AG04449 (cell line): ENCODE measurements around the gene PLIN1.

Source experiments
- CTCF ChIA-PET: fragments of 350-600 bp; formaldehyde crosslinking; extraction: SDS; loops from one replicate; lab custom pipeline; 2021; ENCODE audit warnings: antibody characterized with exemption; lab: Yijun Ruan, JAX
- POLR2A ChIA-PET: fragments of 400-600, 350-600 bp; formaldehyde crosslinking; extraction: SDS; loops from one replicate; lab custom pipeline; 2020; ENCODE audit warnings: antibody characterized with exemption, inconsistent platforms; lab: Yijun Ruan, JAX
- DNase-seq: peaks from one replicate; pipeline ENCODE4 v3.0.0-alpha.2; 2010; ENCODE audit warnings: low read depth, low spot score
- H3K4me3 ChIP-seq: 2 replicates; pipeline ENCODE4 v1.5.1; 2011; ENCODE audit warnings: low read depth, mild to moderate bottlenecking, control low read depth, low read length
- TF ChIP-seq, protein P1 (sequence below): IDR thresholded peaks from one replicate; pipeline ENCODE4 v1.5.1; 2011; ENCODE audit warnings: mild to moderate bottlenecking, moderate library complexity, low read length, control low read depth, inconsistent platforms; ENCODE audit not compliant: insufficient read depth; ENCODE audit errors: missing control alignments

The PLIN1 gene, protein sequence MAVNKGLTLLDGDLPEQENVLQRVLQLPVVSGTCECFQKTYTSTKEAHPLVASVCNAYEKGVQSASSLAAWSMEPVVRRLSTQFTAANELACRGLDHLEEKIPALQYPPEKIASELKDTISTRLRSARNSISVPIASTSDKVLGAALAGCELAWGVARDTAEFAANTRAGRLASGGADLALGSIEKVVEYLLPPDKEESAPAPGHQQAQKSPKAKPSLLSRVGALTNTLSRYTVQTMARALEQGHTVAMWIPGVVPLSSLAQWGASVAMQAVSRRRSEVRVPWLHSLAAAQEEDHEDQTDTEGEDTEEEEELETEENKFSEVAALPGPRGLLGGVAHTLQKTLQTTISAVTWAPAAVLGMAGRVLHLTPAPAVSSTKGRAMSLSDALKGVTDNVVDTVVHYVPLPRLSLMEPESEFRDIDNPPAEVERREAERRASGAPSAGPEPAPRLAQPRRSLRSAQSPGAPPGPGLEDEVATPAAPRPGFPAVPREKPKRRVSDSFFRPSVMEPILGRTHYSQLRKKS

DNA sequence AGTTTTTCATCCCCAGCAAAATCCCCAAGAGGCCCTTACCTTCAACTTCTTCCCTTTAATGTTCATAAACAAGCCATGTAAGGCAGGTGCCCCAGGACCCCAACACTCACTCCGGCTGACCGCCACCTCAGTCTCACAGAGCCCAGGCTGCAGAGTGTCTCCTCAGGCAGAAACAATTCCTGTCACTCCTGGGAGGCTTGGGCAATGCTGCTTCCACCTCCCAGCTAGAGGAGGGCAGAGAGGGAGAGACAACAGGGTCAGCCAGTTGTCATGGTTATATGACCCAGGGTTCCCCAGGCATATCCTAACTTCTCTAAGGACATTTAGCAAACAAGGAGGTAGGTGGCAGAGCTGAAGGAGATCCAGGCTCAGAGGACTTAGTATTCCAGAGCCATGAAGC, at the start of gene PLIN1:
TSS of gene PLIN1 (minus strand) at position 156 of the 400 bp plus-strand sequence. CDS start 1,878 bp downstream, outside the sequence.
- ChIA-PET CTCF (interaction anchor here (1.9 kb wide), 1 partner anchor 14 kb away, joined by 5 read pairs; no protein-coding TSS in a partner anchor), POLR2A (no interaction called here)
- TF ChIP-seq, protein P1, sequence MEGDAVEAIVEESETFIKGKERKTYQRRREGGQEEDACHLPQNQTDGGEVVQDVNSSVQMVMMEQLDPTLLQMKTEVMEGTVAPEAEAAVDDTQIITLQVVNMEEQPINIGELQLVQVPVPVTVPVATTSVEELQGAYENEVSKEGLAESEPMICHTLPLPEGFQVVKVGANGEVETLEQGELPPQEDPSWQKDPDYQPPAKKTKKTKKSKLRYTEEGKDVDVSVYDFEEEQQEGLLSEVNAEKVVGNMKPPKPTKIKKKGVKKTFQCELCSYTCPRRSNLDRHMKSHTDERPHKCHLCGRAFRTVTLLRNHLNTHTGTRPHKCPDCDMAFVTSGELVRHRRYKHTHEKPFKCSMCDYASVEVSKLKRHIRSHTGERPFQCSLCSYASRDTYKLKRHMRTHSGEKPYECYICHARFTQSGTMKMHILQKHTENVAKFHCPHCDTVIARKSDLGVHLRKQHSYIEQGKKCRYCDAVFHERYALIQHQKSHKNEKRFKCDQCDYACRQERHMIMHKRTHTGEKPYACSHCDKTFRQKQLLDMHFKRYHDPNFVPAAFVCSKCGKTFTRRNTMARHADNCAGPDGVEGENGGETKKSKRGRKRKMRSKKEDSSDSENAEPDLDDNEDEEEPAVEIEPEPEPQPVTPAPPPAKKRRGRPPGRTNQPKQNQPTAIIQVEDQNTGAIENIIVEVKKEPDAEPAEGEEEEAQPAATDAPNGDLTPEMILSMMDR: no peak
- no peak within 1 kb of the TSS for H3K4me3 ChIP-seq
- DNase-seq: no peak

- TF ChIP-seq, protein P1: no peak
- CTCF ChIA-PET: interaction anchor here (0.9 to 3.2 kb wide), 6 partner anchors 10 to 493 kb away, joined by 3 to 14 read pairs (median 4); no protein-coding TSS in a partner anchor
- no peak for DNase-seq
- no peak overlapping the region for H3K4me3 ChIP-seq
- POLR2A ChIA-PET: no interaction called here
These were observed 49.1 kb upstream of the PLIN1 start for GRCh38 chr15:89728254-89728653.

- H3K4me3 ChIP-seq: no peak overlapping the region
- ChIA-PET POLR2A (no interaction called here), CTCF (interaction anchor here (1.5 to 3.2 kb wide), 2 partner anchors 13 to 150 kb away, joined by 3 to 14 read pairs; no protein-coding TSS in a partner anchor)
- TF ChIP-seq, protein P1: no peak
- DNase-seq: no peak
These were observed 45.9 kb upstream of the PLIN1 start for GRCh38 chr15:89725064-89725463.

DNA sequence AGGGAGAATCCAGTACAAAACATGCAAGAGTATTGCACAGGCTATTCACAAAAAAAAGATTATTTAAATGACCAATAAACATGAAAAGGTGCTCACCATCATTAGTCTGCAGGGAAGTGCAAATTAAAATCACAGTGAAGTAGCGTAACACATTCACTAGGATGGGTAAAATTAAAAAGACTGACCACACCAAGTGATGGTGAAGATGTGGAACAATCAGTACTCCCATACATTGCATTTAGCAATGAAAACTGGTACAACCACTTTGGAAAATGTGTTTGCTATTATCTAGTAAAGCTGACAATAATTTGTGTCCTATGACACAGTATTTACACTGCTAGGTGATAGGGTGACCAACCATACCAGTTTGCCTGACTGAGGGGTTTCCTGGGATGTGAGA, 45.5 kb upstream of the PLIN1 start:
- ChIA-PET CTCF (interaction anchor here (1.5 to 3.2 kb wide), 2 partner anchors 16 to 150 kb away, joined by 3 to 18 read pairs; no protein-coding TSS in a partner anchor), POLR2A (no interaction called here)
- no peak overlapping the region for H3K4me3 ChIP-seq
- TF ChIP-seq, protein P1: no peak
- DNase-seq: no peak

DNA sequence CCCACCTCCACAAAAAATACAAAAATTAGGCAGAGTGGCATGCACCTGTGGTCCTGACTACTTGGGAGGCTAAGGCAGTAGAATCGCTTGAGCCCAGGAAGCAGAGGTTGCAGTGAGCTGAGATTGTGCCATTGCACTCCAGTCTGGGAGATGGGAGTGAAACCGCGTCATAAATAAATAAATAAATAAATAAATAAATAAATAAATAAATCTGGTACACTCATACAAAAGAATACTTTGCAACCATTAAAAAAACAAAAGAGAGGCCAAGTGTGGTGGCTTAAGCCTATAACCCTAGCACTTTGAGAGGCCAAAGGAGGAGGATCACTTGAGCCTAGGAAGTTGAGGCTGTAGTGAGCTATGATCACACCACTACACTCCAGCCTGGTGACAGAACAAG, 43.9 kb upstream of the PLIN1 start:
- CTCF ChIA-PET: interaction anchor here (0.6 to 3.2 kb wide), 9 partner anchors 9 to 248 kb away, joined by 3 to 18 read pairs (median 4); no protein-coding TSS in a partner anchor
- TF ChIP-seq, protein P1: no peak
- DNase-seq: no peak
- POLR2A ChIA-PET: no interaction called here
- no peak overlapping the region for H3K4me3 ChIP-seq

DNA sequence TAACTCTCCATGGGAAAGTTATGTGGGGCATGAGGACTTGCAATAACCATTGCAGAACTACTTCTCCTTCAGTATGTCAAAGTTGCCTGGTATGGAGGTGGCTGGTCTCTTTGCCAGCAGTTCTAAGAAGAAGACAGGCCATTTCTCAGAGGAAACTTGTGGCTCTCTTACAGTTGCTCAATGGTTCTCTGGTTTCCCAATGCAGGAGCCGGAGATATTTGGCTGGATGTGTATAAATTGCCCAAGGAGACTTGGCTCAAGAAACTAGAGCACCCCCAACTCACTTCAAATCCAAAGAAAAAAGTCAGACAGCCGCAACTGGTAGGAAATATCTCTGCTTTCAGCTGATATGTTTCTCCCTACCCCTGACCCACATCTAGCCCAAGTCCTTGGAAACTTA, 35.6 kb upstream of the PLIN1 start:
- no peak for DNase-seq
- CTCF ChIA-PET: no interaction called here
- H3K4me3 ChIP-seq: no peak overlapping the region
- TF ChIP-seq, protein P1: no peak
- POLR2A ChIA-PET: no interaction called here
